Subcutaneous adipose tissue (tissue), 4 donors: ENCODE data around the gene AKAIN1. TPM values are rescaled to one million over a fixed set of nuclear protein-coding genes. Genes with fewer than 3 reads are reported as not detected.

Source experiments
- total RNA-seq, 4 donors: library from RNA; depleted of rRNA; stranded (reverse); fragments of >200 nt; gene quantifications; one replicate each; pipeline ENCODE4 v1.1.0, GENCODE V29; 2016
- TF ChIP-seq, protein P1 (sequence below): fragments of 450-650 bp; IDR thresholded peaks from one replicate; pipeline ENCODE4 v1.5.1; 2016; ENCODE audit warnings: low read depth, mild to moderate bottlenecking, control low read depth, antibody characterized with exemption, moderate library complexity

AKAIN1 gene
- total RNA-seq, 4 donors from 2014 or later = 2.9 TPM; not detected in 3

DNA sequence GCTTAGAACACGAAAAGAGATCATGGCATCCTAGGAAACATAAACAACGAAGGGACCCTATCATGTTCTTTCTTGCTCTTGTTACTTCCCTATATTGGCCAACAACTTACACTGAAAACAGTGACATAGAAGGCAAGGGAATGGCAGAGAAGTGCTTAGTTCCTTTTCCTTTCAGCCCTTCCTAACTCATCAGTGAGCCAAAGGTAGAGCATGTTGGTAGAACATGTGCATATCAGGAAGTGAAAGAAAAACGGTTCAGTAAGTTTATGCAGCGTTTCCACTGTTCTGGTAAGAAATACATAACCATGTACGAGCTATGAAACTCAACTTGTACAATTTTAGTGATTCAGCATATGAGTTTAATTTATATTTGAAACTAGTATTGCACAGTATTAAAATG lies 21.7 kb downstream of the AKAIN1 start:
- TF ChIP-seq, protein P1, sequence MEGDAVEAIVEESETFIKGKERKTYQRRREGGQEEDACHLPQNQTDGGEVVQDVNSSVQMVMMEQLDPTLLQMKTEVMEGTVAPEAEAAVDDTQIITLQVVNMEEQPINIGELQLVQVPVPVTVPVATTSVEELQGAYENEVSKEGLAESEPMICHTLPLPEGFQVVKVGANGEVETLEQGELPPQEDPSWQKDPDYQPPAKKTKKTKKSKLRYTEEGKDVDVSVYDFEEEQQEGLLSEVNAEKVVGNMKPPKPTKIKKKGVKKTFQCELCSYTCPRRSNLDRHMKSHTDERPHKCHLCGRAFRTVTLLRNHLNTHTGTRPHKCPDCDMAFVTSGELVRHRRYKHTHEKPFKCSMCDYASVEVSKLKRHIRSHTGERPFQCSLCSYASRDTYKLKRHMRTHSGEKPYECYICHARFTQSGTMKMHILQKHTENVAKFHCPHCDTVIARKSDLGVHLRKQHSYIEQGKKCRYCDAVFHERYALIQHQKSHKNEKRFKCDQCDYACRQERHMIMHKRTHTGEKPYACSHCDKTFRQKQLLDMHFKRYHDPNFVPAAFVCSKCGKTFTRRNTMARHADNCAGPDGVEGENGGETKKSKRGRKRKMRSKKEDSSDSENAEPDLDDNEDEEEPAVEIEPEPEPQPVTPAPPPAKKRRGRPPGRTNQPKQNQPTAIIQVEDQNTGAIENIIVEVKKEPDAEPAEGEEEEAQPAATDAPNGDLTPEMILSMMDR = no peak

DNA sequence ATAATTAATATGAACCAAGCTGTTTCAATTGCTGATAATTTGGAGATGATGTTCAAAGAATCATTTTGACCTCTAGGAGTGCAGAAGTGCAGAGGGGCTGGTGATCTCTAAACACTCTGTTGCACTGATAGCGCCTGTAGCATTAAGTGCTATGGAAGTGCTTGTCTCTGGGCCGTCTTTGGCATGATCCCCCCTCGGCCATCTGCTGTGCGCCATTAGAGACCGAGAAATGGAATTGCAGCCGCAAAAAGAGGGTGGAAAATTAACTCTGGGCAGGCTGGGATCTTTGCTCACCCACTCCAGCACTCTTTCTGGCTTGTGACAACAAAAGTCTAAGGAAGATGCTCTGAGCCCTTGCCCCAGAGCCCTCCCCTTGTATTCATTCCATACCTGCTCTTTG lies 23.4 kb downstream of the AKAIN1 start:
- TF ChIP-seq, protein P1 = no peak

DNA sequence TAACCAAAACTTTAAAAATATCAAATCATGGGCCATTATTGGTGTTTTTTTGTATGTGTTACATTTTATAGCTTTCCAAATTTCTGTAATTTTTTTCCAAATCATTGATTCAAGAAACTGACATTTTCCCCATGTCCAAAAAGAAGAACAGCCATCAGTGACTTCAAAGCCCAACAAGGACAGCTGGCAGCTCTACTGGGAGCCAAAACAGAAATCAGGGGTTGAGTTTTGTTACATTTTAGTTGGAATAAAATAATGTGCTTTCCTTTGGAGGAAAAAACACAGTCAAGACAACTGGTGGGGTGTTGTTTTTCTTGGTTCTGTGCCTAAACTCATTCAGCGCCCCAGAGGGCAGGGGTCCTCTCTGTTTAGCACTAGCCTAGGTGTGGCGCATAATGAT lies 23.8 kb downstream of the AKAIN1 start:
- TF ChIP-seq, protein P1 = no peak

DNA sequence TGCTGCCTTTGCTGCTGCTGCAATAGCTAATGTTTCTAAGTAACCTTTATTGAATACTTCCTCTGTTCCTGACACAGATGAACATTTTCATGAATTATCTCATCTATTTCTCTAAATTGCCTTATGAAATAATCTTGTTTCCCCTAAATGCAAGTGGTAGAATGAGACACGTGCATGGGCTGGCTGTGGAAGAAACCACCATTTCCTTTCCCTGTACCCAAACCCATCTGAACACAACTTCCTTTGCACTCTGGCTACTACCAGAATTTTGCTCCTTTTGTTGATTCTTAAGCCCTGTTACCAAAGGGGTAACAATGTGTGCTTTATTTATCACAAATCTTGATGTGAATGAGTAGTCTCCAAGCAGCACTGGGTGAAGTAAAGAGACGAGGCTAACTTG lies 29.2 kb downstream of the AKAIN1 start:
- TF ChIP-seq, protein P1 = no peak

DNA sequence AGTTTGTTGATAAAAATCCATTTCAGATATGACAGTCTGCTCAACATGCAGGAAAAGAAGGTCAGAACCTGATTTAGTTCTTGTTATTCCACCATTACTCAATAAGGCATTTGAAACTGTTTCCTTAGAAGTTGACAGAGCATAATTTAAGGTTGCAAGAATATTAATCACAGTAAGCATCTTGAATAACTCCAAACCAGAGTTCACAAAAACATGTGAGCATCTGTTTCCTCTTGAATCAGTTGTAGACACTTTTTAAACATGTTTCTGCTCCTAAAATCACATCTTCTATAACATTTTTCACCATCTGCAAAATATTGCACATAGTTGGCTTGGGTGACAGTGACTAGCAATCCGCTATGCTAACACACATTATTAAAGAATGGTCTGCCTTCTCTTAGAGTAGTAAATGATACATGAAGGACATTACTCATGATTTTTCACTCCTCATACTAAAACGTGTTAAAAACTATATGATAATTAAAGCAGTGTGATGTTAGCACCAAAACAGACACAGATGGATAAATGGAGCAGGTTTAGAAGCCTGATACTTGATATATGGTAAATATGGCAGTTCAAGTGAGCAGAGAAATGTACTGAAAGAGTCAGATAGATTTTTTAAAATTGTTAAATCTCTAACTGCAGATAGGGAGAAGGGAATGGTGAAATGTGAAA lies 30.3 kb downstream of the AKAIN1 start:
- TF ChIP-seq, protein P1 = no peak

DNA sequence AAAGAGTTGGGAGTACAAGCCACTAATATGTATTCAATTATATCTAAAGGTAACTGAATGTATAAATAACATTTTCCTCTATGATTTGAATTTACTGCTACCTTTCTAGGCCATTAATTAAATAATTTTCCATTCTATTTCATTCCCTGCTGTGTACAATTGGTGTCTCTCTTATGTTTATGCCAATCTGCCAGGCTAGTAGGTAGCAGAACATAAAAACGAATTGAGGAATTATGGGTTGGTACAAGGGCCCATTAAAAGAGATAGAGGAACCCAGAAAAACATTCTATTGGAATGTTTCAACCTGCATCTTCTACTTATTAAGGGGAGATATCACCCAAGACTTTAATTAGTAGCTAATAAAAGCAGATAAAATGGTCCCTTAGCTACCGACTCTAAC lies 32.2 kb downstream of the AKAIN1 start:
- TF ChIP-seq, protein P1 = no peak

DNA sequence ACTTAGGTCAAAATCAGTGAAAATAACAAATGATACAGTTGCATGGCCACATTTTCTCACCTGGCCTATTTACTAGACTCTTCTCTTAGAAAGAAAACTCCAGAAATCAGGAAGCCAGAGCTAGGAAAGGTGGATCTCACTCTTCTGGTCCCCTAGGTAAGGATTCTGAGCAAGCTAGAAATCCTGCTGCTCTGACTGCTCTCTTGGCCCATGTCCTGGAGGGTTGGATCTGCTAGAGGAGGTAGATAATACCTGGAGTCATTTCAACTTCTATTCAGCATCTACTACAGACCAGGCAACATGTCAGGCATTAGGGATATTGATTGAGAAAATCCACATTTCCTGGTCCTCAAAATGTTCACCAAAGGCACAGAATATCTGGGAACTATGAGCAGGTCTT lies 34.9 kb downstream of the AKAIN1 start:
- TF ChIP-seq, protein P1 = no peak
